H1 (cell line): ENCODE results near the gene ZNF219. TPM values are rescaled to one million over a fixed set of nuclear protein-coding genes. Genes with fewer than 3 reads are reported as not detected.

Experiments used
- CTCF ChIA-PET: fragments of 300-600 bp; sonication (Branson Sonifier 250); formaldehyde crosslinking; loops from one replicate; lab custom pipeline; 2021; ENCODE audit not compliant: partially characterized antibody; lab: Charles Lee
- POLR2A ChIA-PET: fragments of 300-600 bp; sonication (Branson Sonifier 250); formaldehyde crosslinking; loops from one replicate; lab custom pipeline; 2021; ENCODE audit warnings: inconsistent platforms; ENCODE audit not compliant: partially characterized antibody; lab: Charles Lee
- DNase-seq, 2 experiments: peaks; one replicate each; pipeline versions ENCODE4 v3.0.0 to v3.0.0-alpha.2; 2010 to 2022; ENCODE audit warnings: low spot score in 2 of 2, low read depth in 1 of 2, mixed read lengths in 1 of 2
- FAIRE-seq: peaks from 2 replicates; lab custom pipeline; 2011; peaks lifted over from hg19 to GRCh38; lab: Jason Lieb, UNC
- H2AFZ ChIP-seq: 2 replicates; pipeline ENCODE4 v1.8.1; 2012; ENCODE audit warnings: low read length, inconsistent platforms
- H2AK5ac ChIP-seq: 2 replicates; pipeline ENCODE4 v1.6.1; 2013; ENCODE audit warnings: low read depth, low read length
- H2BK120ac ChIP-seq: replicated peaks from 2 replicates; pipeline ENCODE3; 2013; ENCODE audit warnings: low read depth, low read length, inconsistent platforms
- H2BK12ac ChIP-seq: 2 replicates; pipeline ENCODE4 v1.6.1; 2013; ENCODE audit warnings: low read depth, low read length
- H2BK15ac ChIP-seq: 2 replicates; pipeline ENCODE4 v1.6.1; 2013; ENCODE audit warnings: low read length
- H2BK20ac ChIP-seq: 2 replicates; pipeline ENCODE4 v1.6.1; 2013; ENCODE audit warnings: low read length
- H2BK5ac ChIP-seq: 2 replicates; pipeline ENCODE4 v1.6.1; 2013; ENCODE audit warnings: low read depth, low read length
- H3K14ac ChIP-seq: 2 replicates; pipeline ENCODE4 v1.6.1; 2013; ENCODE audit warnings: inconsistent platforms; ENCODE audit not compliant: insufficient read length
- H3K18ac ChIP-seq: 2 replicates; pipeline ENCODE4 v1.6.1; 2013; ENCODE audit warnings: low read length; ENCODE audit errors: extremely low read depth
- H3K23ac ChIP-seq: 2 replicates; pipeline ENCODE4 v1.6.1; 2013; ENCODE audit warnings: inconsistent platforms; ENCODE audit not compliant: insufficient read length
- H3K23me2 ChIP-seq: 2 replicates; pipeline ENCODE4 v1.6.1; 2013; ENCODE audit warnings: low read depth, low read length
- H3K27ac ChIP-seq: 2 replicates; pipeline ENCODE4 v1.6.1; 2011; ENCODE audit warnings: low read depth, low read length, inconsistent platforms
- H3K27me3 ChIP-seq, 4 experiments: replicated peaks in 1 of 4; 1 replicate in 1 of 4; 2 replicates in 3 of 4; pipeline versions ENCODE4 v1.6.1 to v1.8.1; 2011 to 2013; ENCODE audit warnings: low read length in 3 of 4, mild to moderate bottlenecking in 3 of 4, inconsistent platforms in 2 of 4, mixed read lengths in 2 of 4, moderate library complexity in 1 of 4; ENCODE audit not compliant: control insufficient read depth in 3 of 4, insufficient read depth in 3 of 4; ENCODE audit errors: extremely low read depth in 1 of 4
- H3K36me3 ChIP-seq, 4 experiments: 2 replicates each; pipeline versions ENCODE4 v1.6.1 to v1.8.1; 2011 to 2013; ENCODE audit warnings: mild to moderate bottlenecking in 4 of 4, low read length in 3 of 4, moderate library complexity in 2 of 4, control low read depth in 1 of 4, inconsistent platforms in 1 of 4; ENCODE audit not compliant: insufficient read depth in 4 of 4, control insufficient read depth in 2 of 4
- H3K4ac ChIP-seq: replicated peaks from 2 replicates; pipeline ENCODE3; 2013; ENCODE audit warnings: low read length, low read depth, mixed read lengths, inconsistent platforms; ENCODE audit not compliant: insufficient read length
- H3K4me1 ChIP-seq, 4 experiments: replicated peaks in 1 of 4; 1 replicate in 1 of 4; 2 replicates in 3 of 4; pipeline versions ENCODE4 v1.6.1 to v1.8.1; 2011 to 2013; ENCODE audit warnings: low read length in 3 of 4, inconsistent platforms in 2 of 4, mixed read lengths in 1 of 4; ENCODE audit not compliant: insufficient read depth in 4 of 4, control insufficient read depth in 3 of 4
- H3K4me2 ChIP-seq, 2 experiments: 2 replicates each; pipeline versions ENCODE4 v1.6.1 to v1.8.1; 2011 to 2013; ENCODE audit warnings: low read depth in 2 of 2, low read length in 2 of 2, control low read depth in 1 of 2, inconsistent platforms in 1 of 2, mild to moderate bottlenecking in 1 of 2; ENCODE audit not compliant: insufficient read depth in 1 of 2
- H3K4me3 ChIP-seq, 4 experiments: fragments of 200-600, 300-600 bp in 1 of 4; sonication (generic), shearing (Covaris generic), sonication (Bioruptor Twin) in 1 of 4; 2 replicates each; pipeline versions ENCODE4 v1.5.1 to v1.8.1; 2011 to 2016; ENCODE audit warnings: low read length in 4 of 4, low read depth in 3 of 4, control low read depth in 2 of 4, inconsistent platforms in 2 of 4, mild to moderate bottlenecking in 2 of 4, mixed read lengths in 1 of 4, moderate library complexity in 1 of 4; ENCODE audit not compliant: insufficient read depth in 2 of 4; ENCODE audit errors: extremely low read depth in 1 of 4
- H3K56ac ChIP-seq: replicated peaks from 2 replicates; pipeline ENCODE3; 2013; ENCODE audit warnings: low read depth, mild to moderate bottlenecking, mixed read lengths, low read length, inconsistent platforms; ENCODE audit not compliant: insufficient read length
- H3K79me1 ChIP-seq: 2 replicates; pipeline ENCODE4 v1.6.1; 2013; ENCODE audit warnings: low read depth, low read length, control low read depth
- H3K79me2 ChIP-seq, 2 experiments: 2 replicates each; pipeline versions ENCODE4 v1.6.1 to v1.8.1; 2012 to 2013; ENCODE audit warnings: low read length in 2 of 2, mild to moderate bottlenecking in 2 of 2, inconsistent platforms in 1 of 2; ENCODE audit not compliant: insufficient read depth in 2 of 2, control insufficient read depth in 1 of 2
- H3K9ac ChIP-seq, 4 experiments: replicated peaks in 1 of 4; 1 replicate in 1 of 4; 2 replicates in 3 of 4; pipeline versions ENCODE4 v1.6.1 to v1.8.1; 2011 to 2013; ENCODE audit warnings: low read depth in 3 of 4, low read length in 3 of 4, control low read depth in 2 of 4, mild to moderate bottlenecking in 2 of 4, moderate library complexity in 2 of 4, inconsistent platforms in 1 of 4; ENCODE audit errors: extremely low read depth in 1 of 4
- H3K9me3 ChIP-seq, 2 experiments: 2 replicates each; pipeline versions ENCODE4 v1.6.1 to v1.8.1; 2012 to 2013; ENCODE audit warnings: mild to moderate bottlenecking in 2 of 2, moderate library complexity in 2 of 2, control low read depth in 1 of 2, inconsistent platforms in 1 of 2, low read depth in 1 of 2, low read length in 1 of 2, mixed read lengths in 1 of 2; ENCODE audit not compliant: insufficient read depth in 2 of 2
- H4K20me1 ChIP-seq, 2 experiments: replicated peaks in 1 of 2; 2 replicates each; pipeline versions ENCODE3 to v1.8.1; 2011 to 2013; ENCODE audit warnings: inconsistent platforms in 2 of 2, low read length in 2 of 2, mild to moderate bottlenecking in 1 of 2; ENCODE audit not compliant: insufficient read depth in 2 of 2, control insufficient read depth in 1 of 2
- H4K5ac ChIP-seq: 2 replicates; pipeline ENCODE4 v1.6.1; 2013; ENCODE audit warnings: low read length, low read depth, mixed read lengths, inconsistent platforms; ENCODE audit not compliant: insufficient read length
- H4K8ac ChIP-seq: 2 replicates; pipeline ENCODE4 v1.8.0; 2013; ENCODE audit warnings: mild to moderate bottlenecking, moderate library complexity, low read length, inconsistent platforms; ENCODE audit not compliant: insufficient read depth; ENCODE audit errors: extremely low read depth
- H4K91ac ChIP-seq: replicated peaks from 2 replicates; pipeline ENCODE3; 2013; ENCODE audit warnings: low read length, mixed read lengths, inconsistent platforms; ENCODE audit not compliant: insufficient read length
- ATF2 ChIP-seq: IDR thresholded peaks from 2 replicates; pipeline ENCODE4 v1.6.1; 2012; ENCODE audit warnings: low read length, inconsistent platforms
- CBX5 ChIP-seq: fragments of 300-800, 300-1000 bp; sonication (generic); IDR thresholded peaks from 2 replicates; pipeline ENCODE4 v1.7.1; 2016; ENCODE audit warnings: antibody characterized with exemption, low read length, low read depth
- CHD2 ChIP-seq: IDR thresholded peaks from 2 replicates; pipeline ENCODE4 v1.6.1; 2012; ENCODE audit warnings: low read length, improper control_type of control experiment
- EZH2 ChIP-seq: fragments of 200-600 bp; sonication (generic); IDR thresholded peaks from 2 replicates; pipeline ENCODE4 v1.7.1; 2012; ENCODE audit warnings: low read depth, mild to moderate bottlenecking, moderate library complexity, low read length, inconsistent platforms; ENCODE audit not compliant: severe bottlenecking
- MAFK ChIP-seq: IDR thresholded peaks from 2 replicates; pipeline ENCODE4 v1.6.1; 2012; ENCODE audit warnings: low read depth, mild to moderate bottlenecking, improper control_type of control experiment, low read length
- RAD21 ChIP-seq, 2 experiments: IDR thresholded peaks in 1 of 2; conservative IDR thresholded peaks in 1 of 2; 2 replicates each; pipeline ENCODE4 v1.6.1; 2011; ENCODE audit warnings: low read depth in 2 of 2, low read length in 2 of 2, improper control_type of control experiment in 1 of 2, inconsistent platforms in 1 of 2, mild to moderate bottlenecking in 1 of 2, moderate library complexity in 1 of 2
- SAP30 ChIP-seq: fragments of 300-600 bp; sonication (generic); IDR thresholded peaks from 2 replicates; pipeline ENCODE4 v1.7.1; 2012; ENCODE audit warnings: low read length, moderate library complexity, mild to moderate bottlenecking, inconsistent platforms; ENCODE audit not compliant: insufficient read depth, insufficient replicate concordance
- SIN3A ChIP-seq, 2 experiments: IDR thresholded peaks in 1 of 2; conservative IDR thresholded peaks in 1 of 2; 2 replicates each; pipeline ENCODE4 v1.6.1; 2011 to 2012; ENCODE audit warnings: low read length in 2 of 2, improper control_type of control experiment in 1 of 2, low read depth in 1 of 2, mild to moderate bottlenecking in 1 of 2
- TAF7 ChIP-seq: optimal IDR thresholded peaks from 2 replicates; pipeline ENCODE3; 2011; ENCODE audit warnings: low read depth, mild to moderate bottlenecking, inconsistent platforms, low read length, moderate library complexity, borderline replicate concordance
- WGBS, 2 experiments: shearing (Covaris generic) in 1 of 2; methylation state at CpG; one replicate each; pipeline versions ENCODE4 v1.1.6 to v1.1.7; 2013 to 2015; ENCODE audit warnings: low lambda C conversion rate in 2 of 2, mixed read lengths in 2 of 2, inconsistent platforms in 1 of 2, low coverage in 1 of 2, missing lambda C conversion rate in 1 of 2; ENCODE audit not compliant: insufficient replicate concordance in 2 of 2, insufficient coverage in 1 of 2, insufficient read length in 1 of 2; ENCODE audit errors: extremely low coverage in 1 of 2, missing lambda C conversion rate in 1 of 2; 5-methylcytosine and 5-hydroxymethylcytosine counted together
- polyA plus RNA-seq, 7 experiments: library from polyadenylated mRNA; depleted of rRNA in 3 of 7; stranded (reverse) in 5 of 7; unstranded in 2 of 7; fragments of >200 nt in 5 of 7; fragments of 200-250 nt in 2 of 7; gene quantifications; 1 replicate in 5 of 7; 2 replicates in 1 of 7; 4 replicates in 1 of 7; pipeline versions ENCODE4 v1.2.1 to v1.2.3, GENCODE V29; 2011 to 2013; ENCODE audit warnings: missing spikeins in 2 of 7, mixed read lengths in 2 of 7
- total RNA-seq: library from RNA; stranded (reverse); fragmentation: NEBNext Ultra II Directional; extraction: Animal tissue kit (Norgen Biotek cat#: 25700); gene quantifications from 2 replicates; pipeline ENCODE4 v1.2.1, GENCODE V29; 2021

Gene ZNF219
- total and polyA plus RNA-seq, 2 of the 8 experiments (the other 6 are each of a cell fraction or from before 2014, with no cell fraction given), result 113 to 160 TPM

- Histone ChIP-seq H3K79me2 (no peaks in the 10 kb centered on the region), H3K23me2 (no peaks in the 10 kb centered on the region), H4K5ac (no peak overlapping the region), H2BK120ac (no peak overlapping the region), H4K20me1 (no peaks in the 10 kb centered on the region), H3K9me3 (no peaks in the 10 kb centered on the region), H3K36me3 (no peaks in the 10 kb centered on the region), H2BK12ac (no peak overlapping the region), H3K79me1 (no peaks in the 10 kb centered on the region), H2BK15ac (no peak overlapping the region)
- POLR2A ChIA-PET, result interaction anchor here (0.9 to 1.1 kb wide), 3 partner anchors 24 to 31 kb away, joined by 3 read pairs; no protein-coding TSS in a partner anchor
- TF ChIP-seq MAFK (no peak), CHD2 (no peak), CBX5 (no peak), ATF2 (no peak), EZH2 (no peak), SIN3A (conservative IDR thresholded peaks at IDR 0.05 in 1 of 2, IDR thresholded peaks at IDR 0.05 in 1 of 2; ENCODE audit: low read depth in 1 of 2, low read length in 2 of 2) (no peak), TAF7 (no peak), SAP30 (no peak), RAD21 (IDR thresholded peaks at IDR 0.05 in 1 of 2, conservative IDR thresholded peaks at IDR 0.05 in 1 of 2; ENCODE audit: low read depth in 2 of 2, low read length in 2 of 2) (no peak)
- TF ChIP-seq, all 59 proteins: peak for 0
- Histone ChIP-seq H3K14ac (no peak overlapping the region), H3K56ac (no peak overlapping the region), H2BK20ac (no peak overlapping the region), H4K8ac (no peak overlapping the region), H2AK5ac (no peak overlapping the region), H3K23ac (no peak overlapping the region), H2BK5ac (no peak overlapping the region), H3K18ac (no peak overlapping the region), H3K4ac (no peak overlapping the region), H3K9ac (no peak overlapping the region), H3K4me2 (no peak overlapping the region), H3K4me3 (no peak overlapping the region), H2AFZ (no peak overlapping the region), H4K91ac (no peak overlapping the region), H3K4me1 (no peaks in the 10 kb centered on the region), H3K27me3 (peaks cover 0 to 3% (median 0%) of the 10 kb centered on the region in 4 experiments; a peak in 1 of 7 replicates), H3K27ac (no peak overlapping the region)
- WGBS, 2 experiments, result 86% methylated on average over 2 of the region's 2 CpGs; no CpG with 5 or more reads in 1 of the 2 experiments
- no peak for FAIRE-seq
- CTCF ChIA-PET, result interaction anchor here (0.9 to 3.7 kb wide), 18 partner anchors 10 to 89 kb away, joined by 3 to 28 read pairs (median 4); partner anchors contain the start of gene RNASE8
- no peak for DNase-seq
Measured at GRCh38 chr14:21047378-21047781, 51.1 kb downstream of the ZNF219 start.
